PFSK-1 (cell line): ENCODE data around the gene ZGPAT.

ENCODE experiments used
- FOXP2 ChIP-seq: optimal IDR thresholded peaks from 2 replicates; pipeline ENCODE3; 2011; ENCODE audit warnings: borderline replicate concordance, control low read depth, inconsistent platforms; ENCODE audit not compliant: insufficient read depth; ENCODE audit errors: extremely low read length, extremely low read depth
- POLR2AphosphoS5 ChIP-seq: IDR thresholded peaks from 2 replicates; pipeline ENCODE4 v1.6.1; 2012; ENCODE audit warnings: low read depth, mild to moderate bottlenecking, control low read depth, low read length, moderate library complexity
- REST ChIP-seq, 2 experiments: IDR thresholded peaks; 2 replicates each; pipeline versions ENCODE4 v1.6.1 to v1.8.0; 2011 to 2012; ENCODE audit warnings: low read depth in 2 of 2, low read length in 2 of 2, control low read depth in 1 of 2, inconsistent platforms in 1 of 2, mild to moderate bottlenecking in 1 of 2, moderate library complexity in 1 of 2; ENCODE audit not compliant: insufficient read depth in 1 of 2
- SIN3A ChIP-seq: IDR thresholded peaks from 2 replicates; pipeline ENCODE4 v1.6.1; 2012; ENCODE audit warnings: mild to moderate bottlenecking, low read length, moderate library complexity, borderline replicate concordance; ENCODE audit not compliant: insufficient read depth
- TAF1 ChIP-seq: IDR thresholded peaks from 2 replicates; pipeline ENCODE4 v1.6.1; 2012; ENCODE audit warnings: low read length, control low read depth, borderline replicate concordance; ENCODE audit not compliant: insufficient read depth

The ZGPAT gene

GRCh38 chr20:63773571-63774241, 65.9 kb downstream of the ZGPAT start:
- TF ChIP-seq POLR2AphosphoS5 = no peak

- TF ChIP-seq REST (IDR thresholded peaks at IDR 0.05; ENCODE audit: insufficient read depth in 1 of 2, low read depth in 2 of 2, low read length in 2 of 2) (no peak), TAF1 (no peak), SIN3A (no peak), FOXP2 (no peak), POLR2AphosphoS5 (no peak)
Measured at GRCh38 chr20:63774306-63774705, 66.5 kb downstream of the ZGPAT start.

- TF ChIP-seq POLR2AphosphoS5 (no peak), REST (IDR thresholded peaks at IDR 0.05; ENCODE audit: insufficient read depth in 1 of 2, low read depth in 2 of 2, low read length in 2 of 2) (no peak), TAF1 (no peak), FOXP2 (peak; percentile 12)
Measured at GRCh38 chr20:63775096-63775978, 67.5 kb downstream of the ZGPAT start.

- TF ChIP-seq SIN3A (no peak), TAF1 (no peak), FOXP2 (no peak), POLR2AphosphoS5 (no peak), REST (IDR thresholded peaks at IDR 0.05; ENCODE audit: insufficient read depth in 1 of 2, low read depth in 2 of 2, low read length in 2 of 2) (no peak)
Measured at GRCh38 chr20:63777614-63778013, 69.8 kb downstream of the ZGPAT start.

GRCh38 chr20:63778034-63778752, 70.4 kb downstream of the ZGPAT start:
- TF ChIP-seq SIN3A = no peak
- TF ChIP-seq FOXP2 = no peak
- no peak for TF ChIP-seq POLR2AphosphoS5

GRCh38 chr20:63778857-63779256, 71.0 kb downstream of the ZGPAT start:
- no peak for TF ChIP-seq REST (IDR thresholded peaks at IDR 0.05; ENCODE audit: insufficient read depth in 1 of 2, low read depth in 2 of 2, low read length in 2 of 2)
- TF ChIP-seq FOXP2 = no peak
- no peak for TF ChIP-seq POLR2AphosphoS5
